GM12878 (cell line): ENCODE data around the gene HPGD. TPM values are rescaled to one million over a fixed set of nuclear protein-coding genes. Genes with fewer than 3 reads are reported as not detected.

Source experiments
- ATAC-seq: fragments of 200-7000 bp; cut with Tn5 transposase; 3 replicates; pipeline ENCODE4 v1.9.1; 2020; ENCODE audit warnings: mild to moderate bottlenecking, moderate library complexity
- BruUV-seq: library from RNA; stranded (reverse); fragments of 400-500 nt; replicated peaks from 2 replicates; lab custom pipeline; 2021; lab: Mats Ljungman, UMichigan
- CTCF ChIA-PET: fragments of 300-600 bp; sonication (Branson Sonifier 250); formaldehyde crosslinking; extraction: SDS; loops from one replicate; lab custom pipeline; 2021; ENCODE audit warnings: inconsistent platforms; lab: Yijun Ruan, JAX
- POLR2A ChIA-PET: fragments of 350-600 bp; formaldehyde crosslinking; extraction: SDS; loops from one replicate; lab custom pipeline; 2021; ENCODE audit warnings: inconsistent platforms; lab: Charles Lee
- RAD21 ChIA-PET: fragments of 300-600 bp; sonication (Branson Sonifier 250); formaldehyde crosslinking; loops from one replicate; lab custom pipeline; 2023; ENCODE audit warnings: antibody characterized with exemption; ENCODE audit not compliant: unreplicated experiment; lab: Charles Lee
- SMC1A ChIA-PET: fragments of 300-600 bp; sonication (Branson Sonifier 250); formaldehyde crosslinking; loops from one replicate; lab custom pipeline; 2023; ENCODE audit not compliant: unreplicated experiment, uncharacterized antibody; lab: Charles Lee
- DNase-seq: peaks from one replicate; pipeline ENCODE4 v3.0.0-alpha.2; 2011; ENCODE audit warnings: low read depth, low spot score
- FAIRE-seq: peaks from 3 replicates; lab custom pipeline; 2011; peaks lifted over from hg19 to GRCh38; lab: Jason Lieb, UNC
- H2AFZ ChIP-seq: 2 replicates; pipeline ENCODE4 v1.6.0; 2011; ENCODE audit warnings: low read depth, low read length, control low read depth; ENCODE audit not compliant: control insufficient read depth
- H3K27ac ChIP-seq: 2 replicates; pipeline ENCODE4 v1.5.1; 2011; ENCODE audit warnings: control low read depth; ENCODE audit not compliant: control insufficient read depth, insufficient read depth
- H3K27me3 ChIP-seq, 2 experiments: replicated peaks in 1 of 2; 2 replicates each; pipeline versions ENCODE4 v1.6.0 to v1.6.1; 2011; ENCODE audit warnings: low read length in 1 of 2; ENCODE audit not compliant: control insufficient read depth in 2 of 2, insufficient read depth in 2 of 2
- H3K36me3 ChIP-seq, 2 experiments: 2 replicates each; pipeline ENCODE4 v1.5.1; 2011; ENCODE audit warnings: low read length in 1 of 2; ENCODE audit not compliant: control insufficient read depth in 2 of 2, insufficient read depth in 2 of 2
- H3K4me1 ChIP-seq: 2 replicates; pipeline ENCODE4 v1.6.1; 2011; ENCODE audit warnings: mild to moderate bottlenecking, low read length, moderate library complexity, mixed read lengths; ENCODE audit not compliant: control insufficient read depth, insufficient read depth
- H3K4me2 ChIP-seq: 2 replicates; pipeline ENCODE4 v1.6.0; 2011; ENCODE audit warnings: control low read depth; ENCODE audit not compliant: control insufficient read depth, insufficient read depth
- H3K4me3 ChIP-seq: fragments of 200-600 bp; sonication (generic); 2 replicates; pipeline ENCODE4 v1.5.1; 2016
- H3K79me2 ChIP-seq: 2 replicates; pipeline ENCODE4 v1.6.0; 2011; ENCODE audit warnings: low read length; ENCODE audit not compliant: control insufficient read depth, insufficient read depth
- H3K9ac ChIP-seq: 2 replicates; pipeline ENCODE4 v1.8.0; 2011; ENCODE audit warnings: low read length, control low read depth, mixed read lengths; ENCODE audit not compliant: control insufficient read depth, insufficient read depth
- H3K9me3 ChIP-seq: replicated peaks from 3 replicates; pipeline ENCODE4 v1.5.1; 2011; ENCODE audit warnings: mild to moderate bottlenecking, low read length; ENCODE audit not compliant: control insufficient read depth, insufficient read depth
- H4K20me1 ChIP-seq: 2 replicates; pipeline ENCODE4 v1.6.0; 2011; ENCODE audit not compliant: control insufficient read depth, insufficient read depth
- ATF7 ChIP-seq: fragments of 450-650 bp; IDR thresholded peaks from 2 replicates; pipeline ENCODE4 v1.6.1; 2016; ENCODE audit warnings: low read depth, mild to moderate bottlenecking
- E4F1 ChIP-seq: fragments of 450-650 bp; IDR thresholded peaks from 2 replicates; pipeline ENCODE4 v1.6.1; 2018; ENCODE audit warnings: borderline replicate concordance, mild to moderate bottlenecking; ENCODE audit not compliant: partially characterized antibody
- EZH2 ChIP-seq: IDR thresholded peaks from 2 replicates; pipeline ENCODE4 v1.6.1; 2012; ENCODE audit warnings: low read depth, mild to moderate bottlenecking, control low read depth, inconsistent platforms, low read length, borderline replicate concordance; ENCODE audit not compliant: control insufficient read depth
- HSF1 ChIP-seq: fragments of 150-350 bp; IDR thresholded peaks from 2 replicates; pipeline ENCODE4 v1.6.1; 2014; ENCODE audit warnings: mild to moderate bottlenecking, low read depth, low read length
- IKZF2 ChIP-seq, 2 experiments: fragments of 450-650 bp; IDR thresholded peaks; 2 replicates each; pipeline ENCODE4 v1.6.1; 2017; ENCODE audit warnings: mild to moderate bottlenecking in 2 of 2, moderate library complexity in 2 of 2
- NFYA ChIP-seq: IDR thresholded peaks from 2 replicates; pipeline ENCODE4 v1.6.1; 2011; ENCODE audit warnings: low read depth, mild to moderate bottlenecking, low read length, improper control_type of control experiment, borderline replicate concordance
- POLR2A ChIP-seq: IDR thresholded peaks from 2 replicates; pipeline ENCODE4 v1.6.1; 2011; ENCODE audit warnings: low read depth, mild to moderate bottlenecking, low read length
- POU2F2 ChIP-seq: IDR thresholded peaks from 3 replicates; pipeline ENCODE4 v1.6.1; 2011; ENCODE audit warnings: low read depth, mild to moderate bottlenecking, low read length, borderline replicate concordance
- SMC3 ChIP-seq: IDR thresholded peaks from 2 replicates; pipeline ENCODE4 v1.6.1; 2011; ENCODE audit warnings: low read length, improper control_type of control experiment, borderline replicate concordance
- TCF7 ChIP-seq: IDR thresholded peaks from 2 replicates; pipeline ENCODE4 v1.6.1; 2014; ENCODE audit warnings: antibody characterized with exemption, borderline replicate concordance
- ZBTB40 ChIP-seq: fragments of 450-650 bp; IDR thresholded peaks from 2 replicates; pipeline ENCODE4 v1.6.1; 2016; ENCODE audit warnings: mild to moderate bottlenecking, moderate library complexity, borderline replicate concordance
- ZNF207 ChIP-seq: fragments of 450-650 bp; IDR thresholded peaks from 2 replicates; pipeline ENCODE4 v1.6.1; 2014; ENCODE audit warnings: antibody characterized with exemption, mild to moderate bottlenecking, borderline replicate concordance
- ZNF622 ChIP-seq: fragments of 450-650 bp; IDR thresholded peaks from 2 replicates; pipeline ENCODE4 v1.6.1; 2017; ENCODE audit warnings: mild to moderate bottlenecking, inconsistent platforms
- WGBS: methylation state at CpG from one replicate; pipeline ENCODE4 v1.1.6; 2016; ENCODE audit warnings: low lambda C conversion rate; ENCODE audit not compliant: insufficient replicate concordance, insufficient coverage; ENCODE audit errors: missing lambda C conversion rate; 5-methylcytosine and 5-hydroxymethylcytosine counted together
- in situ Hi-C: fragments of 300-500 bp; cut with MboI; formaldehyde crosslinking; loops from 9 replicates; pipeline ENCODE4 v1.14.3; 2018; ENCODE audit warnings: mixed read lengths
- intact Hi-C: fragments of 100-400 bp; cut with micrococcal nuclease; formaldehyde crosslinking; loops from one replicate; pipeline ENCODE4 v1.14.2; 2022; ENCODE audit not compliant: unreplicated experiment
- polyA plus RNA-seq, 11 experiments: library from polyadenylated mRNA; depleted of rRNA in 4 of 11; unstranded in 6 of 11; stranded (reverse) in 5 of 11; fragments of >200 nt; fragmentation: Nextera tagmentation in 4 of 11; fragmentation: Illumina TruSeq in 1 of 11; extraction: Ambion mirVana in 4 of 11; extraction: Trizol in 1 of 11; gene quantifications; 1 replicate in 1 of 11; 2 replicates in 10 of 11; pipeline versions ENCODE4 v1.2.1 to v1.2.3, GENCODE V29; 2011 to 2016; ENCODE audit warnings: inconsistent platforms in 2 of 11, missing spikeins in 2 of 11, low read depth in 1 of 11
- total RNA-seq, 4 experiments: library from RNA; depleted of rRNA in 3 of 4; stranded (reverse); fragments of >200 nt in 3 of 4; fragmentation: Illumina TruSeq in 1 of 4; extraction: Trizol in 1 of 4; gene quantifications; 2 replicates each; pipeline versions ENCODE4 v1.2.1 to v1.2.3, GENCODE V29; 2013 to 2021
- TF ChIP-seq, protein P1 (sequence below): fragments of 450-650 bp; formaldehyde crosslinking; IDR thresholded peaks from 2 replicates; pipeline ENCODE4 v1.4.0; 2022; ENCODE audit warnings: mild to moderate bottlenecking, moderate library complexity

The HPGD gene
- total and polyA plus RNA-seq, 10 of the 15 experiments (the other 5 are each of a cell fraction or from before 2014, with no cell fraction given) = 0.07 to 0.41 (median 0.24) TPM; not detected in 7

- CTCF ChIA-PET = no interaction called here
- SMC1A ChIA-PET = no interaction called here
- H2AFZ ChIP-seq = no peak overlapping the region
- H3K9me3 ChIP-seq = no peaks in the 10 kb centered on the region
- H3K4me1 ChIP-seq = no peaks in the 10 kb centered on the region
- intact Hi-C loops = no loop called here
- POLR2A ChIA-PET = no interaction called here
- no TSS peak for BruUV-seq
- no peaks in the 10 kb centered on the region for H3K79me2 ChIP-seq
- no peak overlapping the region for H3K4me2 ChIP-seq
- FAIRE-seq = no peak
- no peaks in the 10 kb centered on the region for H3K36me3 ChIP-seq
- H3K27me3 ChIP-seq = no peaks in the 10 kb centered on the region
- H3K27ac ChIP-seq = no peak overlapping the region
- no peak for ATAC-seq
- RAD21 ChIA-PET = no interaction called here
- no peak overlapping the region for H3K4me3 ChIP-seq
- in situ Hi-C loops = no loop called here
- no peak overlapping the region for H3K9ac ChIP-seq
- no peak for DNase-seq
- 0% methylated on average over 2 of the region's 2 CpGs for WGBS
- H4K20me1 ChIP-seq = no peaks in the 10 kb centered on the region
- TF ChIP-seq TCF7 (no peak), ZBTB40 (no peak), E4F1 (no peak), ZNF622 (no peak), SMC3 (no peak), IKZF2 (IDR thresholded peaks at IDR 0.05) (no peak), ZNF207 (no peak), ATF7 (no peak), HSF1 (no peak), NFYA (no peak), EZH2 (no peak), POU2F2 (no peak), POLR2A (no peak)
- TF ChIP-seq, protein P1, sequence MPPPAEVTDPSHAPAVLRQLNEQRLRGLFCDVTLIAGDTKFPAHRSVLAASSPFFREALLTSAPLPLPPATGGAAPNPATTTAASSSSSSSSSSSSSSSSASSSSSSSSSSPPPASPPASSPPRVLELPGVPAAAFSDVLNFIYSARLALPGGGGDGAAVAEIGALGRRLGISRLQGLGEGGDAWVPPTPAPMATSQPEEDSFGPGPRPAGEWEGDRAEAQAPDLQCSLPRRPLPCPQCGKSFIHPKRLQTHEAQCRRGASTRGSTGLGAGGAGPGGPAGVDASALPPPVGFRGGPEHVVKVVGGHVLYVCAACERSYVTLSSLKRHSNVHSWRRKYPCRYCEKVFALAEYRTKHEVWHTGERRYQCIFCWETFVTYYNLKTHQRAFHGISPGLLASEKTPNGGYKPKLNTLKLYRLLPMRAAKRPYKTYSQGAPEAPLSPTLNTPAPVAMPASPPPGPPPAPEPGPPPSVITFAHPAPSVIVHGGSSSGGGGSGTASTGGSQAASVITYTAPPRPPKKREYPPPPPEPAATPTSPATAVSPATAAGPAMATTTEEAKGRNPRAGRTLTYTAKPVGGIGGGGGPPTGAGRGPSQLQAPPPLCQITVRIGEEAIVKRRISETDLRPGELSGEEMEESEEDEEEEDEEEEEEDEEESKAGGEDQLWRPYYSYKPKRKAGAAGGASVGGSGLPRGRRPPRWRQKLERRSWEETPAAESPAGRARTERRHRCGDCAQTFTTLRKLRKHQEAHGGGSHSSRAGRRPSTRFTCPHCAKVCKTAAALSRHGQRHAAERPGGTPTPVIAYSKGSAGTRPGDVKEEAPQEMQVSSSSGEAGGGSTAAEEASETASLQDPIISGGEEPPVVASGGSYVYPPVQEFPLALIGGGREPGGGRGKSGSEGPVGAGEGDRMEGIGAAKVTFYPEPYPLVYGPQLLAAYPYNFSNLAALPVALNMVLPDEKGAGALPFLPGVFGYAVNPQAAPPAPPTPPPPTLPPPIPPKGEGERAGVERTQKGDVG (CRISPR knock-in tag) = no peak
Measured at GRCh38 chr4:174553031-174553430, 30.7 kb upstream of the HPGD start.
